Nephron progenitor cell (in vitro differentiated cells): Measurements from ENCODE around the gene CDC42EP1.

ENCODE experiments used
- DNase-seq: peaks from one replicate; pipeline ENCODE4 v3.0.0; 2021
- H3K27ac Mint-ChIP-seq: 2 replicates; pipeline ENCODE4 v1.8.0; 2021; ENCODE audit warnings: mild to moderate bottlenecking, moderate library complexity, mixed read lengths
- H3K27me3 Mint-ChIP-seq: 2 replicates; pipeline ENCODE4 v1.8.0; 2021; ENCODE audit warnings: mild to moderate bottlenecking, low read depth, mixed read lengths; ENCODE audit not compliant: poor library complexity
- H3K36me3 Mint-ChIP-seq: 2 replicates; pipeline ENCODE4 v1.8.0; 2021; ENCODE audit warnings: low read depth, mixed read lengths
- H3K4me1 Mint-ChIP-seq: 2 replicates; pipeline ENCODE4 v1.8.0; 2021; ENCODE audit warnings: mixed read lengths
- H3K4me3 Mint-ChIP-seq: 2 replicates; pipeline ENCODE4 v1.8.0; 2021; ENCODE audit warnings: mild to moderate bottlenecking, moderate library complexity, mixed read lengths
- H3K9me3 Mint-ChIP-seq: 2 replicates; pipeline ENCODE4 v1.8.0; 2021; ENCODE audit warnings: mild to moderate bottlenecking, moderate library complexity, mixed read lengths
- CTCF ChIP-seq: fragments of 200-600 bp; sonication (generic); IDR thresholded peaks from 2 replicates; pipeline ENCODE4 v1.5.0; 2021; ENCODE audit warnings: antibody characterized with exemption

The CDC42EP1 gene

GRCh38 chr22:37556710-37557109 lies 3.6 kb upstream of the CDC42EP1 start:
- Mint-ChIP-seq H3K27me3 (peaks cover 7% of the 10 kb centered on the region), H3K36me3 (no peaks in the 10 kb centered on the region), H3K4me1 (peaks cover 63% of the 10 kb centered on the region), H3K27ac (no peak overlapping the region), H3K9me3 (no peaks in the 10 kb centered on the region), H3K4me3 (no peak overlapping the region)
- peak; percentile 30 for DNase-seq
- TF ChIP-seq CTCF = no peak

- Mint-ChIP-seq H3K27ac (peak overlapping the region; percentile 61), H3K27me3 (peaks cover 15% of the 10 kb centered on the region), H3K9me3 (no peaks in the 10 kb centered on the region), H3K36me3 (no peaks in the 10 kb centered on the region), H3K4me1 (peaks cover 63% of the 10 kb centered on the region), H3K4me3 (no peak overlapping the region)
- DNase-seq = no peak
- no peak for TF ChIP-seq CTCF
Measured at GRCh38 chr22:37557321-37558001, 2.8 kb upstream of the CDC42EP1 start.

- Mint-ChIP-seq H3K27ac (peak overlapping the region; percentile 58), H3K36me3 (no peaks in the 10 kb centered on the region)
Measured at GRCh38 chr22:37558815-37559214, 1.5 kb upstream of the CDC42EP1 start.

GRCh38 chr22:37559521-37559900 lies 769 bp upstream of the CDC42EP1 start:
- no peak for DNase-seq
- peak overlapping the region; percentile 74 for H3K4me3 Mint-ChIP-seq
- H3K27ac Mint-ChIP-seq = no peak overlapping the region
- TF ChIP-seq CTCF = no peak
- H3K9me3 Mint-ChIP-seq = no peaks in the 10 kb centered on the region
- H3K4me1 Mint-ChIP-seq = peaks cover 64% of the 10 kb centered on the region
- no peaks in the 10 kb centered on the region for H3K36me3 Mint-ChIP-seq
- H3K27me3 Mint-ChIP-seq = peaks cover 17% of the 10 kb centered on the region

More at GRCh38 chr22:37558815-37559214, 1.5 kb upstream of the CDC42EP1 start:
- TF ChIP-seq CTCF = no peak
- peaks cover 63% of the 10 kb centered on the region for H3K4me1 Mint-ChIP-seq
- no peaks in the 10 kb centered on the region for H3K9me3 Mint-ChIP-seq
- DNase-seq = no peak
- H3K27me3 Mint-ChIP-seq = peaks cover 17% of the 10 kb centered on the region
- H3K4me3 Mint-ChIP-seq = no peak overlapping the region

GRCh38 chr22:37560608-37561211 lies 430 bp downstream of the CDC42EP1 start:
- no peak overlapping the region for H3K27ac Mint-ChIP-seq
- no peak for TF ChIP-seq CTCF
- DNase-seq = peak; percentile 61
- H3K9me3 Mint-ChIP-seq = no peaks in the 10 kb centered on the region
- H3K4me3 Mint-ChIP-seq = peak overlapping the region; percentile 86
- no peaks in the 10 kb centered on the region for H3K36me3 Mint-ChIP-seq
- peaks cover 22% of the 10 kb centered on the region for H3K27me3 Mint-ChIP-seq
- H3K4me1 Mint-ChIP-seq = peaks cover 59% of the 10 kb centered on the region
